ENCODE results near the gene SLC25A21. TPM values are rescaled to one million over a fixed set of nuclear protein-coding genes. Genes with fewer than 3 reads are reported as not detected.

The SLC25A21 gene
- total RNA-seq, 2 experiments from 2014 or later: not detected

GRCh38 chr14:36940476-36940875, 231.9 kb downstream of the SLC25A21 start:
- no peaks in the 10 kb centered on the region for H3K9me3 ChIP-seq (ENCODE audit: control insufficient read depth in 1 of 2, insufficient read depth in 1 of 2, low read length in 2 of 2)
- no peak overlapping the region for H3K27ac Mint-ChIP-seq
- no peaks in the 10 kb centered on the region for H3K27me3 ChIP-seq (ENCODE audit: control insufficient read depth in 1 of 2, insufficient read depth in 2 of 2, low read length in 2 of 2)
- H3K4me1 Mint-ChIP-seq (ENCODE audit: low read depth): no peaks in the 10 kb centered on the region
- ATAC-seq (ENCODE audit: poor library complexity) (no peak), DNase-seq (no peak)
- H3K4me3 Mint-ChIP-seq: no peak overlapping the region
- POLR2A ChIA-PET: no interaction called here
- no peaks in the 10 kb centered on the region for H3K27me3 Mint-ChIP-seq
- H3K4me3 ChIP-seq (ENCODE audit: low read length): no peak overlapping the region
- no peaks in the 10 kb centered on the region for H3K36me3 ChIP-seq (ENCODE audit: insufficient read depth, low read length)
- CTCF ChIA-PET: no interaction called here
- H3K36me3 Mint-ChIP-seq (ENCODE audit: low read depth): no peaks in the 10 kb centered on the region
- intact Hi-C loops (cut with DNase I, micrococcal nuclease): loop anchor here (5.0 to 10.0 kb wide), 2 partner anchors 1056 to 1058 kb away; no protein-coding TSS in a partner anchor
- H3K9me3 Mint-ChIP-seq: no peaks in the 10 kb centered on the region
- no peak for TF ChIP-seq CTCF (IDR thresholded peaks at IDR 0.05)
- H3K27ac ChIP-seq (ENCODE audit: low read depth in 1 of 2, low read length in 2 of 2): no peak overlapping the region
- no peaks in the 10 kb centered on the region for H3K4me1 ChIP-seq (ENCODE audit: insufficient read depth, low read length)

GRCh38 chr14:36939265-36939664, 233.1 kb downstream of the SLC25A21 start:
- Mint-ChIP-seq H3K27ac (no peak overlapping the region), H3K4me1 (ENCODE audit: low read depth) (no peaks in the 10 kb centered on the region), H3K9me3 (no peaks in the 10 kb centered on the region), H3K4me3 (no peak overlapping the region), H3K36me3 (ENCODE audit: low read depth) (no peaks in the 10 kb centered on the region), H3K27me3 (no peaks in the 10 kb centered on the region)
- CTCF ChIA-PET: no interaction called here
- ATAC-seq (ENCODE audit: poor library complexity) (no peak), DNase-seq (no peak)
- intact Hi-C loops (cut with DNase I, micrococcal nuclease): no loop called here
- Histone ChIP-seq H3K27ac (ENCODE audit: low read depth in 1 of 2, low read length in 2 of 2) (no peak overlapping the region), H3K4me3 (ENCODE audit: low read length) (no peak overlapping the region), H3K9me3 (ENCODE audit: control insufficient read depth in 1 of 2, insufficient read depth in 1 of 2, low read length in 2 of 2) (no peaks in the 10 kb centered on the region), H3K36me3 (ENCODE audit: insufficient read depth, low read length) (no peaks in the 10 kb centered on the region), H3K27me3 (ENCODE audit: control insufficient read depth in 1 of 2, insufficient read depth in 2 of 2, low read length in 2 of 2) (no peaks in the 10 kb centered on the region), H3K4me1 (ENCODE audit: insufficient read depth, low read length) (no peaks in the 10 kb centered on the region)
- POLR2A ChIA-PET: no interaction called here
- TF ChIP-seq CTCF (IDR thresholded peaks at IDR 0.05): no peak

GRCh38 chr14:36938678-36939077, 233.7 kb downstream of the SLC25A21 start:
- H3K27ac Mint-ChIP-seq: no peak overlapping the region
- Histone ChIP-seq H3K9me3 (ENCODE audit: control insufficient read depth in 1 of 2, insufficient read depth in 1 of 2, low read length in 2 of 2) (no peaks in the 10 kb centered on the region), H3K36me3 (ENCODE audit: insufficient read depth, low read length) (no peaks in the 10 kb centered on the region), H3K27ac (ENCODE audit: low read depth in 1 of 2, low read length in 2 of 2) (no peak overlapping the region), H3K27me3 (ENCODE audit: control insufficient read depth in 1 of 2, insufficient read depth in 2 of 2, low read length in 2 of 2) (no peaks in the 10 kb centered on the region), H3K4me3 (ENCODE audit: low read length) (no peak overlapping the region), H3K4me1 (ENCODE audit: insufficient read depth, low read length) (no peaks in the 10 kb centered on the region)
- no peak for TF ChIP-seq CTCF (IDR thresholded peaks at IDR 0.05)
- H3K36me3 Mint-ChIP-seq (ENCODE audit: low read depth): no peaks in the 10 kb centered on the region
- H3K4me3 Mint-ChIP-seq: no peak overlapping the region
- DNase-seq (no peak), ATAC-seq (ENCODE audit: poor library complexity) (no peak)
- intact Hi-C loops (cut with DNase I, micrococcal nuclease): no loop called here
- H3K27me3 Mint-ChIP-seq: no peaks in the 10 kb centered on the region
- ChIA-PET CTCF (no interaction called here), POLR2A (no interaction called here)
- H3K4me1 Mint-ChIP-seq (ENCODE audit: low read depth): no peaks in the 10 kb centered on the region
- H3K9me3 Mint-ChIP-seq: no peaks in the 10 kb centered on the region

Data from CD4-positive, alpha-beta T cell (primary cell).